ENCODE measurements around the gene EFNA4. TPM values are rescaled to one million over a fixed set of nuclear protein-coding genes. Genes with fewer than 3 reads are reported as not detected.

EFNA4 gene
- polyA plus RNA-seq, 1 experiment = 10.1 TPM

DNA sequence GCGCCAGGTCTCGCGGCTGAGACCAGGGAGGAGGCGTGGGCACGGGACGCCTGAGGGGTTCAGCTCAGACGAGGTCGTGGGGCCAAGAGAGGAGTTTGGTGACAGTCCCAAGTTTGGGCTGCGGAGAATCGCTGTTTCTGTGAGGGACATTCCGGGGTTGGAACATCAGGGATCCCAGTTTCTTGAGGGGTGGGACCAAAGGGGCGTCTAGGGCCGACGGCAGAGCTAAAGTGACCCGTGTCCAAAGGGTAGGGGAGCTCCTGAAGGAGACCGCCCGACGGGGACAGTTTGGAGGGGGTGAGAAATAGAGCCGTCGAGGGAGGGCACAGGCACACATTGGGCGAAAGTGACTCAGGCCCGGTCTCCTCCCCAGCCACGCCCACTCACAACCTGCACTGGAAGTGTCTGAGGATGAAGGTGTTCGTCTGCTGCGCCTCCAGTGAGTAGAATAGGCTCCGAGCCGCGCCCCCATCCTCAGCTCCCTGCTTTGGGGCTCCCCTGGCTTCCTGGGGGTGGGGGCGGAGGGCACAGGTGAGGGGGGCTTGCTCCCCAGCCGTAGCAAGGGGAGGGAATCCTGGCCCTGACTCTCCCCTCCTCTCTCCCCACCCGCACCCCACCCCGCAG lies 22.1 kb downstream of the EFNA4 start:
- ChIA-PET POLR2A (interaction anchor here (0.5 to 1.2 kb wide), 2 partner anchors 112 to 125 kb away, joined by 3 to 10 read pairs; no protein-coding TSS in a partner anchor), CTCF (interaction anchor here (0.6 to 4.1 kb wide), 44 partner anchors 10 to 605 kb away, joined by 3 to 31 read pairs (median 6); partner anchors contain the start of genes ADAM15, EFNA4, KRTCAP2 and LENEP)
- TF ChIP-seq, protein P1, sequence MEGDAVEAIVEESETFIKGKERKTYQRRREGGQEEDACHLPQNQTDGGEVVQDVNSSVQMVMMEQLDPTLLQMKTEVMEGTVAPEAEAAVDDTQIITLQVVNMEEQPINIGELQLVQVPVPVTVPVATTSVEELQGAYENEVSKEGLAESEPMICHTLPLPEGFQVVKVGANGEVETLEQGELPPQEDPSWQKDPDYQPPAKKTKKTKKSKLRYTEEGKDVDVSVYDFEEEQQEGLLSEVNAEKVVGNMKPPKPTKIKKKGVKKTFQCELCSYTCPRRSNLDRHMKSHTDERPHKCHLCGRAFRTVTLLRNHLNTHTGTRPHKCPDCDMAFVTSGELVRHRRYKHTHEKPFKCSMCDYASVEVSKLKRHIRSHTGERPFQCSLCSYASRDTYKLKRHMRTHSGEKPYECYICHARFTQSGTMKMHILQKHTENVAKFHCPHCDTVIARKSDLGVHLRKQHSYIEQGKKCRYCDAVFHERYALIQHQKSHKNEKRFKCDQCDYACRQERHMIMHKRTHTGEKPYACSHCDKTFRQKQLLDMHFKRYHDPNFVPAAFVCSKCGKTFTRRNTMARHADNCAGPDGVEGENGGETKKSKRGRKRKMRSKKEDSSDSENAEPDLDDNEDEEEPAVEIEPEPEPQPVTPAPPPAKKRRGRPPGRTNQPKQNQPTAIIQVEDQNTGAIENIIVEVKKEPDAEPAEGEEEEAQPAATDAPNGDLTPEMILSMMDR (IDR thresholded peaks at IDR 0.05; ENCODE audit: low read depth, low read length) = no peak
- no peak for DNase-seq (ENCODE audit: low read depth, low spot score)
- peaks cover 38% of the 10 kb centered on the region for H3K27me3 ChIP-seq (ENCODE audit: control insufficient read depth, insufficient read depth, low read length)
- no peak overlapping the region for H3K27ac ChIP-seq (ENCODE audit: low read depth, low read length)
- H3K9me3 ChIP-seq (ENCODE audit: control insufficient read depth, insufficient read depth, low read length) = no peaks in the 10 kb centered on the region; the same call in 1 of the 2 replicates
- peak overlapping the region; percentile 86 for H3K4me3 ChIP-seq (ENCODE audit: low read depth, low read length)

DNA sequence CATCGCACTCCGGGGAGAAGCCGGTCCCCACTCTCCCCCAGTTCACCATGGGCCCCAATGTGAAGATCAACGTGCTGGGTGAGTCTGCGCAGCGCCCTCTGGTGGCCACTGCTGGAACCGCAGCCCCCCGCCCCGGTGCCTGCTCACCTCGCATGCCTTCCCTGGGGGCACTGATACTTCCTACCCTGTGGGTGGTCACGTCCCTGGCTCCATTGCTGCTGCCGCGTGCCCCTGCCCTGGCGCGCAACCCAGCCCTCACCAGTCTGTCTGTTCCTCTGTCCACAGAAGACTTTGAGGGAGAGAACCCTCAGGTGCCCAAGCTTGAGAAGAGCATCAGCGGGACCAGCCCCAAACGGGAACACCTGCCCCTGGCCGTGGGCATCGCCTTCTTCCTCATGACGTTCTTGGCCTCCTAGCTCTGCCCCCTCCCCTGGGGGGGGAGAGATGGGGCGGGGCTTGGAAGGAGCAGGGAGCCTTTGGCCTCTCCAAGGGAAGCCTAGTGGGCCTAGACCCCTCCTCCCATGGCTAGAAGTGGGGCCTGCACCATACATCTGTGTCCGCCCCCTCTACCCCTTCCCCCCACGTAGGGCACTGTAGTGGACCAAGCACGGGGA lies 22.7 kb downstream of the EFNA4 start:
- ChIA-PET CTCF (interaction anchor here (0.7 to 4.1 kb wide), 22 partner anchors 9 to 606 kb away, joined by 3 to 30 read pairs (median 7); partner anchors contain the start of genes ADAM15, KRTCAP2 and LENEP), POLR2A (interaction anchor here (0.5 kb wide), 1 partner anchor 113 kb away, joined by 10 read pairs; no protein-coding TSS in a partner anchor)
- peaks cover 32% of the 10 kb centered on the region for H3K27me3 ChIP-seq (ENCODE audit: control insufficient read depth, insufficient read depth, low read length)
- no peak overlapping the region for H3K27ac ChIP-seq (ENCODE audit: low read depth, low read length)
- H3K9me3 ChIP-seq (ENCODE audit: control insufficient read depth, insufficient read depth, low read length) = no peaks in the 10 kb centered on the region
- no peak overlapping the region for H3K4me3 ChIP-seq (ENCODE audit: low read depth, low read length)
- DNase-seq (ENCODE audit: low read depth, low spot score) = no peak
- TF ChIP-seq, protein P1 (IDR thresholded peaks at IDR 0.05; ENCODE audit: low read depth, low read length) = peak; percentile 81

DNA sequence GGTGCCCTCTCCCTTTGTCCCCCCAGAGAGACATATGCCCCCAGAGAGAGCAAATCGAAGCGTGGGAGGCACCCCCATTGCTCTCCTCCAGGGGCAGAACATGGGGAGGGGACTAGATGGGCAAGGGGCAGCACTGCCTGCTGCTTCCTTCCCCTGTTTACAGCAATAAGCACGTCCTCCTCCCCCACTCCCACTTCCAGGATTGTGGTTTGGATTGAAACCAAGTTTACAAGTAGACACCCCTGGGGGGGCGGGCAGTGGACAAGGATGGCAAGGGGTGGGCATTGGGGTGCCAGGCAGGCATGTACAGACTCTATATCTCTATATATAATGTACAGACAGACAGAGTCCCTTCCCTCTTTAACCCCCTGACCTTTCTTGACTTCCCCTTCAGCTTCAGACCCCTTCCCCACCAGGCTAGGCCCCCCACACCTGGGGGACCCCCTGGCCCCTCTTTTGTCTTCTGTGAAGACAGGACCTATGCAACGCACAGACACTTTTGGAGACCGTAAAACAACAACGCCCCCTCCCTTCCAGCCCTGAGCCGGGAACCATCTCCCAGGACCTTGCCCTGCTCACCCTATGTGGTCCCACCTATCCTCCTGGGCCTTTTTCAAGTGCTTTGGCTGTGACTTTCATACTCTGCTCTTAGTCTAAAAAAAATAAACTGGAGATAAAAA lies 23.5 kb downstream of the EFNA4 start:
- TF ChIP-seq, protein P1 (IDR thresholded peaks at IDR 0.05; ENCODE audit: low read depth, low read length) = peak; percentile 21; the same call in 1 of the 2 replicates
- ChIA-PET CTCF (interaction anchor here (0.9 to 4.1 kb wide), 6 partner anchors 9 to 86 kb away, joined by 3 to 30 read pairs (median 22); partner anchors contain the start of gene KRTCAP2), POLR2A (no interaction called here)
- H3K27me3 ChIP-seq (ENCODE audit: control insufficient read depth, insufficient read depth, low read length) = peaks cover 25% of the 10 kb centered on the region
- H3K27ac ChIP-seq (ENCODE audit: low read depth, low read length) = no peak overlapping the region
- no peaks in the 10 kb centered on the region for H3K9me3 ChIP-seq (ENCODE audit: control insufficient read depth, insufficient read depth, low read length)
- DNase-seq (ENCODE audit: low read depth, low spot score) = no peak
- no peak overlapping the region for H3K4me3 ChIP-seq (ENCODE audit: low read depth, low read length)

DNA sequence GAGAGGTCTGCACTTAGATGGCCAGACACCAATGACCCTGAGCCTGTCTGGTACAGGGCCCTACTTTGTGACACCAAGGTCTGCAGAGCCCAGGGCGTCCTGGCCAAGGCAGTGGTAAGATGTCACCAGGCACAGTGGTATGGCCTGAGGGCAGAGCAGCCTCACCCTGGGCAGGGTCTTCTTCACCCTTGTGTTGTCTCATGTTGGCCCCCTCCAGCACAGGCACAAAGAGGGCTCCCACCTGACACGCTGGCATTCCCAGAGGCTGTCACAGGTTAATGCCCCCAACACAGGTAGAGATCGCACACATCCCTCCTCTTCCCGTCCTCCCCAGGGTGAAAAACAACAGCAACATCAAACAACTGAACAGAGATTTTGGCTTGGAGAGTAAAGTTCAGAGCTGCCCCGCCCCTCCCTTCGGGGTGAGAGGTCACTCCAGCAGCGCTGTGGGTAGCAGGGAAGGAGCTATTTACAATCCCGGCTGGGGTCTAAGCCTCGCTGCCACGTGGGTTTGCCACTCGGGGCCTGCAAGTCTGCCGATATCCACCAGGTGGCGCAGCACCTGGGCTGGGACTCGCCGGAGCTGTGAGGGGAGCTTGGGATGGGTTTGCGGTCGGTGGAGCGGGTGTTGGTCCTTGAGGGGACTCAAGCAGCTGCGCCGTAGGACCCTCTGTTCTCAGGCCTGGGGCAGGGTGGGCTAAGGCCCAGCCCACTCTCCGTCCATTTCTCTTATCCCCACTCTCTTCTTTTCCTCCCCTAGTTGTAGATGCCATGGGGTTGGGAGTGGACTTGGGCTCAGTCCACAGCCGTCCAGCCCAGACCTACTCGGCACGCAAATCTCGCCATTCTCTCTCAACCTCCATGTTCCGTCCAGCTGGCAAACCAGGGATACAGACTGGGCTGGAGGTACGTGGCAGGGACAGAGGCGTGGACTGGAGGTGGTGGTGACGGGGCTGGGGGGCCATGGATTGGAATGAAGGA lies 27.8 kb downstream of the EFNA4 start:
- CTCF ChIA-PET = interaction anchor here (0.5 to 6.8 kb wide), 36 partner anchors 9 to 472 kb away, joined by 3 to 317 read pairs (median 5); partner anchors contain the start of genes ADAM15, EFNA3, KRTCAP2 and SLC50A1
- TF ChIP-seq, protein P1 (IDR thresholded peaks at IDR 0.05; ENCODE audit: low read depth, low read length) = peak; percentile 93
- no peak for DNase-seq (ENCODE audit: low read depth, low spot score)
- Histone ChIP-seq H3K27ac (ENCODE audit: low read depth, low read length) (no peak overlapping the region), H3K27me3 (ENCODE audit: control insufficient read depth, insufficient read depth, low read length) (peaks cover 19% of the 10 kb centered on the region), H3K9me3 (ENCODE audit: control insufficient read depth, insufficient read depth, low read length) (no peaks in the 10 kb centered on the region), H3K4me3 (ENCODE audit: low read depth, low read length) (no peak overlapping the region)
- POLR2A ChIA-PET = interaction anchor here (0.6 to 1.6 kb wide), 3 partner anchors 44 to 82 kb away, joined by 3 to 9 read pairs (median 7); partner anchors contain the start of gene KRTCAP2
